DOHH2 (cell line): ENCODE data around the gene PGS1.
A peak's percentile ranks its signal among the peaks of the same experiment; 100 is the strongest.

Experiments used
- H3F3A ChIP-seq: fragments of 200-600 bp; sonication (generic), shearing (Covaris generic); 2 replicates; pipeline ENCODE4 v1.6.0; 2016; ENCODE audit warnings: antibody characterized with exemption, mild to moderate bottlenecking; ENCODE audit not compliant: control insufficient read depth, insufficient read depth
- H3K27ac ChIP-seq: fragments of 200-600 bp; sonication (generic); 2 replicates; pipeline ENCODE4 v1.5.1; 2014; ENCODE audit warnings: low read depth, mild to moderate bottlenecking, low read length, moderate library complexity
- H3K27me3 ChIP-seq: fragments of 200-600 bp; sonication (generic); 2 replicates; pipeline ENCODE4 v1.6.1; 2014; ENCODE audit warnings: mild to moderate bottlenecking, low read length, mixed read lengths; ENCODE audit not compliant: control insufficient read depth
- H3K36me3 ChIP-seq: fragments of 200-600 bp; sonication (generic); 2 replicates; pipeline ENCODE4 v1.6.1; 2014; ENCODE audit warnings: mild to moderate bottlenecking, low read length, moderate library complexity, mixed read lengths; ENCODE audit not compliant: control insufficient read depth
- H3K4me1 ChIP-seq: fragments of 200-600 bp; sonication (generic); 2 replicates; pipeline ENCODE4 v1.6.1; 2014; ENCODE audit warnings: mild to moderate bottlenecking, low read length, mixed read lengths; ENCODE audit not compliant: control insufficient read depth
- H3K4me2 ChIP-seq: fragments of 200-600 bp; sonication (generic); 2 replicates; pipeline ENCODE4 v1.6.0; 2014; ENCODE audit warnings: mild to moderate bottlenecking, low read length, moderate library complexity
- H3K4me3 ChIP-seq: fragments of 200-600 bp; sonication (generic); 2 replicates; pipeline ENCODE4 v1.5.1; 2014; ENCODE audit warnings: mild to moderate bottlenecking, low read length, mixed read lengths
- H3K79me2 ChIP-seq: fragments of 200-600 bp; sonication (generic); 2 replicates; pipeline ENCODE4 v1.6.1; 2014; ENCODE audit warnings: mild to moderate bottlenecking, low read length, mixed read lengths; ENCODE audit not compliant: control insufficient read depth
- H3K9me2 ChIP-seq: fragments of 200-600 bp; sonication (generic); replicated peaks from 2 replicates; pipeline ENCODE4 v1.6.1; 2014; ENCODE audit warnings: mild to moderate bottlenecking, low read length, mixed read lengths; ENCODE audit not compliant: control insufficient read depth
- H3K9me3 ChIP-seq: fragments of 200-600 bp; sonication (generic); 2 replicates; pipeline ENCODE4 v1.6.1; 2014; ENCODE audit warnings: antibody characterized with exemption, low read length, mixed read lengths; ENCODE audit not compliant: control insufficient read depth, insufficient read depth
- H4K20me1 ChIP-seq: fragments of 200-600 bp; sonication (generic); 2 replicates; pipeline ENCODE4 v1.6.0; 2014; ENCODE audit warnings: low read depth, mild to moderate bottlenecking, antibody characterized with exemption, low read length, moderate library complexity; ENCODE audit not compliant: control insufficient read depth, insufficient read depth
- CTCF ChIP-seq: fragments of 200-600 bp; sonication (generic); IDR thresholded peaks from one replicate; pipeline ENCODE4 v1.5.1; 2014; ENCODE audit warnings: antibody characterized with exemption, mild to moderate bottlenecking, low read depth, low read length; ENCODE audit not compliant: poor library complexity, severe bottlenecking
- EZH2phosphoT487 ChIP-seq: fragments of 200-600 bp; sonication (generic); IDR thresholded peaks from 2 replicates; pipeline ENCODE4 v1.6.1; 2017; ENCODE audit warnings: borderline replicate concordance, mild to moderate bottlenecking, antibody characterized with exemption, low read length, moderate library complexity, mixed read lengths

Gene PGS1

GRCh38 chr17:78355045-78355641 lies 23.3 kb upstream of the PGS1 start:
- Histone ChIP-seq H3K9me3 (no peaks in the 10 kb centered on the region), H3K4me1 (peaks cover 61% of the 10 kb centered on the region), H3K79me2 (no peaks in the 10 kb centered on the region), H4K20me1 (peaks cover 8% of the 10 kb centered on the region; the same call in 1 of the 2 replicates), H3K4me3 (no peak overlapping the region), H3K27ac (no peak overlapping the region), H3K27me3 (peaks cover 87% of the 10 kb centered on the region), H3K4me2 (no peak overlapping the region), H3K9me2 (no peaks in the 10 kb centered on the region), H3K36me3 (no peaks in the 10 kb centered on the region), H3F3A (no peaks in the 10 kb centered on the region; the same call in 1 of the 2 replicates)
- TF ChIP-seq EZH2phosphoT487: no peak
- no peak for TF ChIP-seq CTCF

- Histone ChIP-seq H3K4me2 (peak overlapping the region; percentile 63), H3K27me3 (peaks cover 87% of the 10 kb centered on the region)
These were observed 22.7 kb upstream of the PGS1 start for GRCh38 chr17:78355701-78356100.

GRCh38 chr17:78356101-78356713 lies 22.2 kb upstream of the PGS1 start:
- Histone ChIP-seq H3K9me2 (no peaks in the 10 kb centered on the region), H3K4me2 (peak overlapping the region; percentile 63), H3K9me3 (no peaks in the 10 kb centered on the region), H3F3A (no peaks in the 10 kb centered on the region; the same call in 1 of the 2 replicates), H3K36me3 (no peaks in the 10 kb centered on the region), H4K20me1 (peaks cover 8% of the 10 kb centered on the region), H3K4me1 (peaks cover 60% of the 10 kb centered on the region), H3K79me2 (no peaks in the 10 kb centered on the region), H3K27me3 (peaks cover 89% of the 10 kb centered on the region), H3K27ac (no peak overlapping the region), H3K4me3 (peak overlapping the region; percentile 36; the same call in 1 of the 2 replicates)
- TF ChIP-seq CTCF: no peak

More at GRCh38 chr17:78355701-78356100, 22.7 kb upstream of the PGS1 start:
- no peaks in the 10 kb centered on the region for H3K9me2 ChIP-seq
- H3F3A ChIP-seq: no peaks in the 10 kb centered on the region; the same call in 1 of the 2 replicates
- TF ChIP-seq CTCF (no peak), EZH2phosphoT487 (no peak)
- no peaks in the 10 kb centered on the region for H3K36me3 ChIP-seq
- no peak overlapping the region for H3K27ac ChIP-seq
- peaks cover 8% of the 10 kb centered on the region for H4K20me1 ChIP-seq
- H3K4me3 ChIP-seq: 0 out of 2 replicates have a peak overlapping the region, but pooled peaks have one; percentile 36
- H3K79me2 ChIP-seq: no peaks in the 10 kb centered on the region
- H3K4me1 ChIP-seq: peaks cover 61% of the 10 kb centered on the region
- H3K9me3 ChIP-seq: no peaks in the 10 kb centered on the region
